ENCODE data around the gene STARD13.

DNA sequence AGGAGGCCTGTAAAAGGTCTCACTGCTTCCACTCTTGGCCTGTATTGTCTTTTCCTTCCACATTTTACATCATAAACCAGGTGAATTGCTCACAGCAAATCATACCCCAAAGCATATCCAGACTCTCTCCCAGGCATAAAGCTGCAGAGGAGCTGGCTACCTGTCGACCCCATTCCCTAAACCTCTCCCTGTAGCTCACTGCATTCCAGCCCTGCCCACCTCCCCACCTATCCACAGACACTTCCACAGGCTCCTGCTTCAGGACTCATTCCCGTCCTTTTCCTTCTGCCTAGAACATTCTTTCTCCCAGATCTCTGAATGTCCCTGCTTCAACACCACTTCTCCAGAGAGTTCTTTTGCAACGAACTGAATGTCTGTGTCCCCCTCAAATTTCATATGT lies 46.4 kb upstream of the STARD13 start:
- TF ChIP-seq, protein P1, sequence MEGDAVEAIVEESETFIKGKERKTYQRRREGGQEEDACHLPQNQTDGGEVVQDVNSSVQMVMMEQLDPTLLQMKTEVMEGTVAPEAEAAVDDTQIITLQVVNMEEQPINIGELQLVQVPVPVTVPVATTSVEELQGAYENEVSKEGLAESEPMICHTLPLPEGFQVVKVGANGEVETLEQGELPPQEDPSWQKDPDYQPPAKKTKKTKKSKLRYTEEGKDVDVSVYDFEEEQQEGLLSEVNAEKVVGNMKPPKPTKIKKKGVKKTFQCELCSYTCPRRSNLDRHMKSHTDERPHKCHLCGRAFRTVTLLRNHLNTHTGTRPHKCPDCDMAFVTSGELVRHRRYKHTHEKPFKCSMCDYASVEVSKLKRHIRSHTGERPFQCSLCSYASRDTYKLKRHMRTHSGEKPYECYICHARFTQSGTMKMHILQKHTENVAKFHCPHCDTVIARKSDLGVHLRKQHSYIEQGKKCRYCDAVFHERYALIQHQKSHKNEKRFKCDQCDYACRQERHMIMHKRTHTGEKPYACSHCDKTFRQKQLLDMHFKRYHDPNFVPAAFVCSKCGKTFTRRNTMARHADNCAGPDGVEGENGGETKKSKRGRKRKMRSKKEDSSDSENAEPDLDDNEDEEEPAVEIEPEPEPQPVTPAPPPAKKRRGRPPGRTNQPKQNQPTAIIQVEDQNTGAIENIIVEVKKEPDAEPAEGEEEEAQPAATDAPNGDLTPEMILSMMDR (conservative IDR thresholded peaks at IDR 0.05; ENCODE audit: low read depth, low read length): no peak
- no peak for TF ChIP-seq EZH2phosphoT487 (IDR thresholded peaks at IDR 0.05; ENCODE audit: borderline replicate concordance, low read length)
